GM19099 (cell line): ENCODE data around the gene LRRTM2.

Experiments used
- POLR2A ChIP-seq: IDR thresholded peaks from 3 replicates; pipeline ENCODE4 v1.6.1; 2011; ENCODE audit warnings: low read depth; ENCODE audit not compliant: insufficient read length; ENCODE audit errors: extremely low read depth

LRRTM2 gene

GRCh38 chr5:138829341-138829740, 45.8 kb downstream of the LRRTM2 start:
- no peak for TF ChIP-seq POLR2A

- no peak for TF ChIP-seq POLR2A
Measured at GRCh38 chr5:138828556-138828955, 46.6 kb downstream of the LRRTM2 start.

GRCh38 chr5:138824924-138825863, 49.9 kb downstream of the LRRTM2 start:
- TF ChIP-seq POLR2A: no peak

GRCh38 chr5:138824516-138824915, 50.6 kb downstream of the LRRTM2 start:
- TF ChIP-seq POLR2A: no peak

GRCh38 chr5:138820695-138821094, 54.4 kb downstream of the LRRTM2 start:
- TF ChIP-seq POLR2A: no peak

- no peak for TF ChIP-seq POLR2A
Measured at GRCh38 chr5:138819081-138819480, 56.1 kb downstream of the LRRTM2 start.
